Fibroblast of pulmonary artery (primary cell): ENCODE results near the gene SYTL5.

Experiments used
- DNase-seq: peaks from one replicate; pipeline ENCODE4 v3.0.0-alpha.2; 2010; ENCODE audit warnings: low read depth
- H3K4me3 ChIP-seq: replicated peaks from 2 replicates; pipeline ENCODE4 v1.5.1; 2011; ENCODE audit warnings: low read depth, mild to moderate bottlenecking, control low read depth, low read length, moderate library complexity
- CTCF ChIP-seq: IDR thresholded peaks from 2 replicates; pipeline ENCODE4 v1.5.1; 2011; ENCODE audit warnings: mild to moderate bottlenecking, control low read depth, low read length, inconsistent platforms; ENCODE audit errors: missing control alignments

The SYTL5 gene

GRCh38 chrX:38126179-38126578 lies 119.8 kb downstream of the SYTL5 start:
- H3K4me3 ChIP-seq = no peak overlapping the region
- no peak for TF ChIP-seq CTCF
- no peak for DNase-seq

- no peak for TF ChIP-seq CTCF
- no peak for DNase-seq
These were observed 121.6 kb downstream of the SYTL5 start for GRCh38 chrX:38127961-38128360.

GRCh38 chrX:38129366-38129765 lies 123.0 kb downstream of the SYTL5 start:
- no peak for DNase-seq

More at GRCh38 chrX:38127961-38128360, 121.6 kb downstream of the SYTL5 start:
- no peak overlapping the region for H3K4me3 ChIP-seq

GRCh38 chrX:38138157-38138891 lies 132.0 kb downstream of the SYTL5 start:
- H3K4me3 ChIP-seq = no peak overlapping the region
- no peak for DNase-seq
- no peak for TF ChIP-seq CTCF

More at GRCh38 chrX:38129366-38129765, 123.0 kb downstream of the SYTL5 start:
- no peak for TF ChIP-seq CTCF
- no peak overlapping the region for H3K4me3 ChIP-seq

- no peak for DNase-seq
- H3K4me3 ChIP-seq = no peak overlapping the region
- TF ChIP-seq CTCF = no peak
These were observed 132.5 kb downstream of the SYTL5 start for GRCh38 chrX:38138900-38139299.

- H3K4me3 ChIP-seq = no peak overlapping the region
- no peak for TF ChIP-seq CTCF
- DNase-seq = peak; percentile 91
These were observed 136.3 kb downstream of the SYTL5 start for GRCh38 chrX:38142610-38143009.

- no peak overlapping the region for H3K4me3 ChIP-seq
- no peak for TF ChIP-seq CTCF
- no peak for DNase-seq
These were observed 142.7 kb downstream of the SYTL5 start for GRCh38 chrX:38149016-38149415.
